Uterus (tissue), 4 donors: Measurements from ENCODE around the gene ITPA. TPM values are rescaled to one million over a fixed set of nuclear protein-coding genes. Genes with fewer than 3 reads are reported as not detected.

Experiments used
- DNase-seq, 2 donors: peaks; one replicate each; pipeline ENCODE4 v3.0.0-alpha.2; 2019 to 2020
- H3K27ac ChIP-seq, 2 donors: fragments of 200-600 bp; sonication (generic); 1 replicate in 1 of 2; 2 replicates in 1 of 2; pipeline ENCODE4 v1.5.1; 2016 to 2018
- H3K27me3 ChIP-seq, 2 donors: fragments of 200-600 bp; sonication (generic); one replicate each; pipeline ENCODE4 v1.5.1; 2018 to 2019; ENCODE audit warnings: control low read depth in 1 of 2
- H3K36me3 ChIP-seq, 2 donors: fragments of 200-600 bp; sonication (generic); one replicate each; pipeline ENCODE4 v1.5.1; 2019; ENCODE audit warnings: control low read depth in 1 of 2
- H3K4me1 ChIP-seq, 2 donors: fragments of 200-600 bp; sonication (generic); one replicate each; pipeline ENCODE4 v1.5.1; 2018 to 2019; ENCODE audit warnings: control low read depth in 1 of 2
- H3K4me3 ChIP-seq, 2 donors: fragments of 200-600 bp; sonication (generic); 1 replicate in 1 of 2; 2 replicates in 1 of 2; pipeline ENCODE4 v1.5.1; 2018 to 2019; ENCODE audit warnings: mild to moderate bottlenecking in 1 of 2
- H3K9me3 ChIP-seq, 2 donors: fragments of 200-600 bp; sonication (generic); one replicate each; pipeline ENCODE4 v1.5.1; 2019; ENCODE audit warnings: control low read depth in 1 of 2
- CTCF ChIP-seq, 4 experiments: fragments of 200-600 bp in 2 of 4; fragments of 450-650 bp in 2 of 4; sonication (generic) in 2 of 4; IDR thresholded peaks; one replicate each; pipeline ENCODE4 v1.5.1; 2016 to 2019; ENCODE audit warnings: antibody characterized with exemption in 4 of 4, mild to moderate bottlenecking in 2 of 4, moderate library complexity in 1 of 4
- POLR2A ChIP-seq, 2 donors: fragments of 450-650 bp; IDR thresholded peaks; one replicate each; pipeline ENCODE4 v1.6.1; 2016; ENCODE audit warnings: antibody characterized with exemption in 2 of 2, mild to moderate bottlenecking in 1 of 2, moderate library complexity in 1 of 2
- intact Hi-C: fragments of 100-400 bp; cut with DNase I; formaldehyde crosslinking; loops from one replicate; pipeline ENCODE4 v1.15.1; 2023; ENCODE audit warnings: low total_unique reads
- total RNA-seq, 4 donors: library from RNA; depleted of rRNA in 3 of 4; stranded (reverse); fragments of >200 nt in 3 of 4; gene quantifications; one replicate each; pipeline versions ENCODE4 v1.1.0 to v1.2.4, GENCODE V29; 2014 to 2023
- donor health status: DM: yes; HTN: yes; CAD: no.

Gene ITPA
- total RNA-seq, 4 donors from 2014 or later, result 6.9 to 25.0 (median 21.8) TPM

GRCh38 chr20:3243718-3244358, 34.5 kb downstream of the ITPA start:
- Histone ChIP-seq H3K9me3 (no peaks in the 10 kb centered on the region), H3K4me3 (no peak overlapping the region), H3K4me1 (peaks cover 0 to 8% of the 10 kb centered on the region in 2 donors), H3K27me3 (peaks cover under 1 to 4% of the 10 kb centered on the region in 2 donors), H3K36me3 (no peaks in the 10 kb centered on the region), H3K27ac (no peak overlapping the region)
- no peak for DNase-seq
- TF ChIP-seq POLR2A (IDR thresholded peaks at IDR 0.05) (no peak), CTCF (IDR thresholded peaks at IDR 0.05) (no peak)
- intact Hi-C loops, result no loop called here

DNA sequence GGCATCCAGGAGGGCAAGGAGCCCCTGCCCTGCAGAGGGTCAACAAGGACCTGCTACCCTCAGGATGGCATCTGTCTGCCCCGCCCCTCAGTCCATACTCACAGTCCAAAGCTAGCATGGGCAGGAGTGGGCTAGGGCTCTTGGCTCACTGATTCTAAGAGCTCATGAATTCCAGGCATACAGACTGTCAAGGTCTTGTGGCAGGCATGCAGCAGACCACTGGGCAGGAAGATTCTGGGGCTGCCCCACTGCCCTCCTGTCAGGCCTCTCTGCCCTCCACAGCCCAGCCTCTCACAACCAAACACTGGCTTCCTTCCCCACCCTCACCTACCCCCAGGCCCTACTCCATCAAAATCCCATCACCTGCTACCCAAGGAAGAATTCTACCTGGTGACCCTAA, 35.3 kb downstream of the ITPA start:
- peaks cover 0 to 4% of the 10 kb centered on the region in 2 donors for H3K27me3 ChIP-seq
- no peak overlapping the region for H3K4me3 ChIP-seq
- peaks cover 0 to 8% of the 10 kb centered on the region in 2 donors for H3K4me1 ChIP-seq
- intact Hi-C loops, result no loop called here
- H3K9me3 ChIP-seq, result no peaks in the 10 kb centered on the region
- TF ChIP-seq POLR2A (IDR thresholded peaks at IDR 0.05), result no peak
- no peak for TF ChIP-seq CTCF (IDR thresholded peaks at IDR 0.05)
- no peak for DNase-seq
- H3K27ac ChIP-seq, result no peak overlapping the region
- no peaks in the 10 kb centered on the region for H3K36me3 ChIP-seq

GRCh38 chr20:3245156-3245555, 35.9 kb downstream of the ITPA start:
- H3K27me3 ChIP-seq, result peaks cover 0 to under 1% of the 10 kb centered on the region in 2 donors
- no peak for DNase-seq
- TF ChIP-seq CTCF (IDR thresholded peaks at IDR 0.05) (no peak), POLR2A (IDR thresholded peaks at IDR 0.05) (no peak)
- no peak overlapping the region for H3K4me3 ChIP-seq
- peaks cover 0 to 8% of the 10 kb centered on the region in 2 donors for H3K4me1 ChIP-seq
- intact Hi-C loops, result no loop called here
- H3K9me3 ChIP-seq, result no peaks in the 10 kb centered on the region
- H3K27ac ChIP-seq, result no peak overlapping the region
- no peaks in the 10 kb centered on the region for H3K36me3 ChIP-seq

DNA sequence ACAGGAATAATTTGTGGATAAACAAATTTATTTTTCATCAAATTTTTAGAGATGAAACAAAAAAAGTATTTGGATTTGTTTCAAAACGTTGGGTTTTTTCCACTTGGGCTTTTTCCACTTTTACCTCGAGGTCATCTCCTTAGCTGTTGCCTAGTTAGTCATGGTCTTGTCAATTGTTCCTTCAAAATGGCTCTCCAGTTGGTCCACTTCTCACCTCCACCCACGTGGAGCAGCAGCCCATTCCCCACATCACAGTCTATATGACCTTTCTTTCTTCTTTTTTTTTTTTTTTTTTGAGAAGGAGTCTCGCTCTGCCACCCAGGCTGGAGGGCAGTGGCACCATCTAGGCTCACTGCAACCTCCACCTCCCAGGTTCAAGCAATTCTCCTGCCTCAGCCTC, 36.4 kb downstream of the ITPA start:
- no peaks in the 10 kb centered on the region for H3K36me3 ChIP-seq
- H3K9me3 ChIP-seq, result no peaks in the 10 kb centered on the region
- H3K27me3 ChIP-seq, result no peaks in the 10 kb centered on the region
- no peak overlapping the region for H3K4me3 ChIP-seq
- no peak overlapping the region for H3K27ac ChIP-seq
- intact Hi-C loops, result no loop called here
- TF ChIP-seq POLR2A (IDR thresholded peaks at IDR 0.05), result no peak
- no peak for TF ChIP-seq CTCF (IDR thresholded peaks at IDR 0.05)
- no peak for DNase-seq
- H3K4me1 ChIP-seq, result peaks cover 0 to 8% of the 10 kb centered on the region in 2 donors

GRCh38 chr20:3246682-3247081, 37.4 kb downstream of the ITPA start:
- H3K4me3 ChIP-seq, result no peak overlapping the region
- no peaks in the 10 kb centered on the region for H3K9me3 ChIP-seq
- no peaks in the 10 kb centered on the region for H3K27me3 ChIP-seq
- DNase-seq, result no peak
- no peaks in the 10 kb centered on the region for H3K36me3 ChIP-seq
- intact Hi-C loops, result no loop called here
- TF ChIP-seq CTCF (IDR thresholded peaks at IDR 0.05) (no peak), POLR2A (IDR thresholded peaks at IDR 0.05) (no peak)
- peaks cover 0 to 8% of the 10 kb centered on the region in 2 donors for H3K4me1 ChIP-seq
- no peak overlapping the region for H3K27ac ChIP-seq
